Endothelial cell of umbilical vein (primary cell): Measurements from ENCODE around the gene TPRKB. TPM values are rescaled to one million over a fixed set of nuclear protein-coding genes. Genes with fewer than 3 reads are reported as not detected.

Source experiments
- BruUV-seq: library from RNA; stranded (reverse); fragments of 400-500 nt; replicated peaks from 2 replicates; lab custom pipeline; 2021; lab: Mats Ljungman, UMichigan
- CTCF ChIA-PET: fragments of 300-600, 350-600 bp; sonication (Branson Sonifier 250); formaldehyde crosslinking; loops from one replicate; lab custom pipeline; 2021; ENCODE audit warnings: antibody characterized with exemption, inconsistent platforms; lab: Charles Lee
- POLR2A ChIA-PET: fragments of 300-600, 350-600 bp; sonication (Branson Sonifier 250); formaldehyde crosslinking; loops from one replicate; lab custom pipeline; 2021; ENCODE audit warnings: antibody characterized with exemption, inconsistent platforms; lab: Charles Lee
- DNase-seq: peaks from one replicate; pipeline ENCODE4 v3.0.0-alpha.2; 2011; ENCODE audit warnings: low read depth, low spot score
- FAIRE-seq: peaks from 2 replicates; lab custom pipeline; 2011; peaks lifted over from hg19 to GRCh38; lab: Jason Lieb, UNC
- H2AFZ ChIP-seq: 2 replicates; pipeline ENCODE4 v1.6.0; 2012; ENCODE audit warnings: low read depth, low read length, control low read depth, inconsistent platforms
- H3K27ac ChIP-seq: 2 replicates; pipeline ENCODE4 v1.5.1; 2011; ENCODE audit warnings: low read depth, mild to moderate bottlenecking, control low read depth, low read length, moderate library complexity; ENCODE audit not compliant: insufficient read depth
- H3K27me3 ChIP-seq, 2 experiments: 2 replicates each; pipeline versions ENCODE4 v1.6.0 to v1.6.1; 2011; ENCODE audit warnings: low read length in 2 of 2, mixed read lengths in 1 of 2; ENCODE audit not compliant: control insufficient read depth in 2 of 2, insufficient read depth in 2 of 2
- H3K36me3 ChIP-seq, 2 experiments: 2 replicates in 1 of 2; 3 replicates in 1 of 2; pipeline ENCODE4 v1.5.1; 2011; ENCODE audit warnings: low read length in 2 of 2, mild to moderate bottlenecking in 1 of 2, moderate library complexity in 1 of 2; ENCODE audit not compliant: control insufficient read depth in 2 of 2, insufficient read depth in 2 of 2; ENCODE audit errors: extremely low read depth in 1 of 2
- H3K4me1 ChIP-seq: 3 replicates; pipeline ENCODE4 v1.5.1; 2011; ENCODE audit warnings: mild to moderate bottlenecking, low read length; ENCODE audit not compliant: control insufficient read depth, insufficient read depth; ENCODE audit errors: extremely low read depth
- H3K4me2 ChIP-seq: 2 replicates; pipeline ENCODE4 v1.6.1; 2011; ENCODE audit warnings: low read length, control low read depth, mixed read lengths; ENCODE audit not compliant: insufficient read depth
- H3K4me3 ChIP-seq, 3 experiments: fragments of 200-600 bp in 1 of 3; sonication (generic), shearing (Covaris generic) in 1 of 3; replicated peaks in 1 of 3; 2 replicates each; pipeline ENCODE4 v1.5.1; 2011 to 2016; ENCODE audit warnings: control low read depth in 3 of 3, low read length in 3 of 3, mild to moderate bottlenecking in 2 of 3, inconsistent platforms in 1 of 3, low read depth in 1 of 3, moderate library complexity in 1 of 3; ENCODE audit not compliant: insufficient read depth in 1 of 3
- H3K79me2 ChIP-seq: 2 replicates; pipeline ENCODE4 v1.6.0; 2012; ENCODE audit warnings: low read length, inconsistent platforms; ENCODE audit not compliant: control insufficient read depth, insufficient read depth
- H3K9ac ChIP-seq: replicated peaks from 2 replicates; pipeline ENCODE3; 2011; ENCODE audit warnings: low read length, control low read depth; ENCODE audit not compliant: insufficient read depth; ENCODE audit errors: extremely low read depth
- H3K9me1 ChIP-seq: replicated peaks from 3 replicates; pipeline ENCODE4 v1.6.0; 2011; ENCODE audit warnings: mild to moderate bottlenecking, low read length; ENCODE audit not compliant: control insufficient read depth, insufficient read depth; ENCODE audit errors: extremely low read depth
- H3K9me3 ChIP-seq: replicated peaks from 2 replicates; pipeline ENCODE4 v1.5.1; 2012; ENCODE audit warnings: low read length, inconsistent platforms; ENCODE audit not compliant: control insufficient read depth, insufficient read depth
- H4K20me1 ChIP-seq: replicated peaks from 2 replicates; pipeline ENCODE3; 2011; ENCODE audit warnings: mild to moderate bottlenecking, low read length; ENCODE audit not compliant: control insufficient read depth, insufficient read depth; ENCODE audit errors: extremely low read depth
- EZH2 ChIP-seq: IDR thresholded peaks from 2 replicates; pipeline ENCODE4 v1.6.1; 2012; ENCODE audit warnings: borderline replicate concordance, low read depth, mild to moderate bottlenecking, moderate library complexity, low read length, inconsistent platforms; ENCODE audit not compliant: severe bottlenecking
- FOS ChIP-seq: IDR thresholded peaks from 2 replicates; pipeline ENCODE4 v1.6.1; 2011; ENCODE audit warnings: mild to moderate bottlenecking, low read length, moderate library complexity, borderline replicate concordance; ENCODE audit not compliant: insufficient read depth
- GATA2 ChIP-seq: IDR thresholded peaks from 2 replicates; pipeline ENCODE4 v1.7.0; 2011; ENCODE audit warnings: low read depth, mild to moderate bottlenecking, moderate library complexity, mixed read lengths, low read length; ENCODE audit not compliant: insufficient read length, insufficient read depth
- JUN ChIP-seq: IDR thresholded peaks from 2 replicates; pipeline ENCODE4 v1.6.1; 2011; ENCODE audit warnings: borderline replicate concordance, low read depth; ENCODE audit not compliant: insufficient read length, insufficient read depth
- MYC ChIP-seq: IDR thresholded peaks from one replicate; pipeline ENCODE4 v1.6.1; 2011; ENCODE audit warnings: mild to moderate bottlenecking, low read depth, low read length
- POLR2A ChIP-seq: IDR thresholded peaks from 2 replicates; pipeline ENCODE4 v1.6.1; 2012; ENCODE audit warnings: low read depth, mild to moderate bottlenecking, control low read depth, low read length
- POLR2AphosphoS5 ChIP-seq: IDR thresholded peaks from 2 replicates; pipeline ENCODE4 v1.6.1; 2012; ENCODE audit warnings: low read depth, mild to moderate bottlenecking, control low read depth, low read length, moderate library complexity; ENCODE audit not compliant: insufficient read depth
- dilution Hi-C: fragments of 300-500 bp; cut with MboI; formaldehyde crosslinking; loops from one replicate; pipeline ENCODE4 v1.15.0; 2019; ENCODE audit warnings: low sequenced_read_pairs; ENCODE audit not compliant: extremely low pct_ligation_motif_present
- intact Hi-C: fragments of 100-400 bp; cut with micrococcal nuclease; formaldehyde crosslinking; loops from one replicate; pipeline ENCODE4 v1.10.0; 2022
- polyA plus RNA-seq, 4 experiments: library from polyadenylated mRNA; depleted of rRNA in 3 of 4; stranded (reverse) in 3 of 4; unstranded in 1 of 4; fragments of >200 nt; gene quantifications; 2 replicates each; pipeline versions ENCODE4 v1.2.1 to v1.2.3, GENCODE V29; 2011 to 2012; ENCODE audit warnings: missing spikeins in 1 of 4
- total RNA-seq: library from RNA; stranded (reverse); gene quantifications from 2 replicates; pipeline ENCODE4 v1.2.3, GENCODE V29; 2021
- TF ChIP-seq, protein P1 (sequence below): IDR thresholded peaks from 2 replicates; pipeline ENCODE4 v1.6.1; 2011; ENCODE audit not compliant: insufficient read depth, insufficient read length
- TF ChIP-seq, protein P2 (sequence below), 2 donors: IDR thresholded peaks; 1 replicate in 1 of 2; 2 replicates in 1 of 2; pipeline ENCODE4 v1.5.1; 2011; ENCODE audit warnings: low read length in 2 of 2, mild to moderate bottlenecking in 2 of 2, moderate library complexity in 2 of 2, control low read depth in 1 of 2, inconsistent platforms in 1 of 2, low read depth in 1 of 2; ENCODE audit not compliant: insufficient read depth in 1 of 2; ENCODE audit errors: extremely low read depth in 1 of 2

The TPRKB gene
- total and polyA plus RNA-seq, 2 donors (not counting 3 experiments of a cell fraction or from before 2014, with no cell fraction given) = 27.1 to 36.1 TPM

DNA sequence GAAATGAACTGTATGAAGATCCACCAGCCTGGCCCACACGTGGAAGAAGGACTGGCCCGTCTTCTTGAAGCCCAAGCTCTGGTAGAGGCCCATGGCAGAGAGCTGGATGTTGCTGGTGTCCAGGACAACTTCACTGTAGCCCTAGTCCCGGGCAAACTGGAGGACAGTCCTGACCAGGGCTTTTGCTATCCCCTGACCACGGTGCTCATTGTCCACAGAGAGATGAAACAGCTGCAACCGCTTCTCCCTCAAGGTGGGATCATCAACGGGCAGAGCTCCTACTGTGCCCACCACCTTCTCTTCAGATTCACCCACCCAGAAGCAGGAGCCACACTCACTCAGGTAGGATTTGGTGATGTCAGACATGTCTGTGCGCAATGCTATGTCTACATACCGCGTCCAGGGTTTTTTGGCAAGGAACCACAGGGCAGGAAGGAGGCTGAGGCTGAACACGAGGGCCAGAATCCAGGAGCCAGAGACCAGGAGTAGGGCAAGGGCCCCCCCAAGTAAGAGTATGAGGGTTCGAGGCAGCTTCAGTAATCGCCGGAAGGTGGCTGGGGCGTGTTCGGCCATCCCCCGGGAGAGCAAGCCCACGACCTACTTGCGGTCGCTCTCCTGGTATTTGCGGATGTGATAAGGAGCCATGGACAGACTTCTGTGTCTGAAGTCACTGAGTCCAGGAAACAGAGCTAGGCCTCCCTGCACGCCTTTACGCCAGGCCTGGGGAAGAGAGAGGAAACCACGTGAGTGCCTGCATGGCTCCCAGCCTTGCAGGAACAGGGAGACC, 36.3 kb downstream of the TPRKB start:
- dilution Hi-C loops (no loop called here), intact Hi-C loops (no loop called here)
- TF ChIP-seq MYC (no peak), FOS (no peak), JUN (no peak), GATA2 (no peak), POLR2A (no peak), EZH2 (no peak), POLR2AphosphoS5 (no peak)
- TF ChIP-seq, protein P1, sequence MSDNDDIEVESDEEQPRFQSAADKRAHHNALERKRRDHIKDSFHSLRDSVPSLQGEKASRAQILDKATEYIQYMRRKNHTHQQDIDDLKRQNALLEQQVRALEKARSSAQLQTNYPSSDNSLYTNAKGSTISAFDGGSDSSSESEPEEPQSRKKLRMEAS = no peak
- TF ChIP-seq, protein P2, sequence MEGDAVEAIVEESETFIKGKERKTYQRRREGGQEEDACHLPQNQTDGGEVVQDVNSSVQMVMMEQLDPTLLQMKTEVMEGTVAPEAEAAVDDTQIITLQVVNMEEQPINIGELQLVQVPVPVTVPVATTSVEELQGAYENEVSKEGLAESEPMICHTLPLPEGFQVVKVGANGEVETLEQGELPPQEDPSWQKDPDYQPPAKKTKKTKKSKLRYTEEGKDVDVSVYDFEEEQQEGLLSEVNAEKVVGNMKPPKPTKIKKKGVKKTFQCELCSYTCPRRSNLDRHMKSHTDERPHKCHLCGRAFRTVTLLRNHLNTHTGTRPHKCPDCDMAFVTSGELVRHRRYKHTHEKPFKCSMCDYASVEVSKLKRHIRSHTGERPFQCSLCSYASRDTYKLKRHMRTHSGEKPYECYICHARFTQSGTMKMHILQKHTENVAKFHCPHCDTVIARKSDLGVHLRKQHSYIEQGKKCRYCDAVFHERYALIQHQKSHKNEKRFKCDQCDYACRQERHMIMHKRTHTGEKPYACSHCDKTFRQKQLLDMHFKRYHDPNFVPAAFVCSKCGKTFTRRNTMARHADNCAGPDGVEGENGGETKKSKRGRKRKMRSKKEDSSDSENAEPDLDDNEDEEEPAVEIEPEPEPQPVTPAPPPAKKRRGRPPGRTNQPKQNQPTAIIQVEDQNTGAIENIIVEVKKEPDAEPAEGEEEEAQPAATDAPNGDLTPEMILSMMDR (IDR thresholded peaks at IDR 0.05; ENCODE audit: extremely low read depth in 1 of 2, insufficient read depth in 1 of 2, low read depth in 1 of 2, low read length in 2 of 2) = no peak
- POLR2A ChIA-PET = no interaction called here
- CTCF ChIA-PET = interaction anchor here (1.0 to 2.8 kb wide), 4 partner anchors 8 to 36 kb away, joined by 3 to 10 read pairs (median 3); partner anchors contain the start of gene TPRKB
- Histone ChIP-seq H3K27me3 (peaks cover 0 to 30% of the 10 kb centered on the region in 2 experiments), H3K27ac (no peak overlapping the region), H3K79me2 (no peaks in the 10 kb centered on the region), H3K36me3 (no peaks in the 10 kb centered on the region), H4K20me1 (no peaks in the 10 kb centered on the region), H3K4me2 (no peak overlapping the region), H3K9ac (no peak overlapping the region), H3K9me3 (no peaks in the 10 kb centered on the region), H2AFZ (no peak overlapping the region), H3K4me1 (peaks cover 5% of the 10 kb centered on the region), H3K4me3 (no peak overlapping the region), H3K9me1 (no peaks in the 10 kb centered on the region)
- peak; percentile 75 for DNase-seq
- FAIRE-seq = no peak
- no TSS peak for BruUV-seq
